SH-SY5Y (cell line): ENCODE measurements around the gene MOV10.

Source experiments
- GATA2 ChIP-seq: IDR thresholded peaks from 2 replicates; pipeline ENCODE4 v1.6.1; 2011; ENCODE audit warnings: mild to moderate bottlenecking, low read depth, low read length
- GATA3 ChIP-seq: IDR thresholded peaks from 2 replicates; pipeline ENCODE4 v1.6.1; 2011; ENCODE audit warnings: low read depth, mild to moderate bottlenecking, low read length, moderate library complexity

DNA sequence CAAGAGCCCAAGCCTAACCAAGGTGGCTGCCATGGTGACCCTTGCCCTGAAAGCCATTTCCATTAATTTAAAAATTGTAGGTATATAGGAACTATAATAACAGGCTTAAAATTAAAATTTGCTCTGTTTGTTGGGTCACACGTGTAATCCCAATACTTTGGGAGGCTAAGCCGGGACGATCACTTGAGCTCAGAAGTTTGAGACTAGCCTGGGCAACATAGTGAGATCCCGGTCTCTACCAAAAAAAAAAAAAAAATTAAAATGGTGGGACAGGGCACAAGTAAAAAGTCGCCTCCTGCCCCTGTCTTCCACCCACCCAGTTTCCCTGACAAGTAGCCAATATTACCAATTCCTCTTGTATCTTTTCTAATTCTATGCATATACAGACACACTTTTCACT, 48.3 kb upstream of the MOV10 start:
- no peak for TF ChIP-seq GATA2
- no peak for TF ChIP-seq GATA3
